Hepatocyte (in vitro differentiated cells): Measurements from ENCODE around the gene PLA2G4F.

Source experiments
- EZH2phosphoT487 ChIP-seq: fragments of 200-600 bp; sonication (generic); IDR thresholded peaks from one replicate; pipeline ENCODE4 v1.6.1; 2018; ENCODE audit warnings: antibody characterized with exemption, mild to moderate bottlenecking, low read depth, moderate library complexity; ENCODE audit not compliant: unreplicated experiment, severe bottlenecking
- TF ChIP-seq, protein P1 (sequence below): fragments of 200-600 bp; sonication (generic); IDR thresholded peaks from 2 replicates; pipeline ENCODE4 v1.5.1; 2016; ENCODE audit warnings: antibody characterized with exemption, mild to moderate bottlenecking; ENCODE audit not compliant: poor library complexity

DNA sequence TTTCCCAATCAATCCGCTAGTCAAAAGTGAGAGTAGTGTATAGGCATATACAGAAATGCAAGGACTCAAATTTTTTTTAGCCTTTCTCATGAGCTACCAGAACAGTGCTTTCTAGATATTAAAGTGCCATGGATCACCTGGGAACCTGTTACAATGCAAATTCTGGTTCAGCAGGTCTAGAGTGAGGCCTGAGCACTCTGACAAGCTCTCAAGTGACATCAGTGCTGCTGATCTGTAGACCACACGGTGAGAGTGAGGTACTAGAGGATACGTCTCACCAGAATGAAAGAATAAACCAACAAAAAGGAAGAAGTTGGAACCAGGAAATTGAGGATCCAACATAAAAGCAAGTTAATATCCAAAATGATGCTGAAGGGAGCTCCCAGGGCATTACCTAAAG lies 46.1 kb downstream of the PLA2G4F start:
- TF ChIP-seq, protein P1, sequence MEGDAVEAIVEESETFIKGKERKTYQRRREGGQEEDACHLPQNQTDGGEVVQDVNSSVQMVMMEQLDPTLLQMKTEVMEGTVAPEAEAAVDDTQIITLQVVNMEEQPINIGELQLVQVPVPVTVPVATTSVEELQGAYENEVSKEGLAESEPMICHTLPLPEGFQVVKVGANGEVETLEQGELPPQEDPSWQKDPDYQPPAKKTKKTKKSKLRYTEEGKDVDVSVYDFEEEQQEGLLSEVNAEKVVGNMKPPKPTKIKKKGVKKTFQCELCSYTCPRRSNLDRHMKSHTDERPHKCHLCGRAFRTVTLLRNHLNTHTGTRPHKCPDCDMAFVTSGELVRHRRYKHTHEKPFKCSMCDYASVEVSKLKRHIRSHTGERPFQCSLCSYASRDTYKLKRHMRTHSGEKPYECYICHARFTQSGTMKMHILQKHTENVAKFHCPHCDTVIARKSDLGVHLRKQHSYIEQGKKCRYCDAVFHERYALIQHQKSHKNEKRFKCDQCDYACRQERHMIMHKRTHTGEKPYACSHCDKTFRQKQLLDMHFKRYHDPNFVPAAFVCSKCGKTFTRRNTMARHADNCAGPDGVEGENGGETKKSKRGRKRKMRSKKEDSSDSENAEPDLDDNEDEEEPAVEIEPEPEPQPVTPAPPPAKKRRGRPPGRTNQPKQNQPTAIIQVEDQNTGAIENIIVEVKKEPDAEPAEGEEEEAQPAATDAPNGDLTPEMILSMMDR: no peak
- no peak for TF ChIP-seq EZH2phosphoT487
